SU-DHL-6 (cell line): ENCODE measurements around the gene AKIP1.
"Not testable (repeated sequence)": the region's sequence is repeated elsewhere in the genome, so short reads cannot be mapped to it uniquely, and the experiment has no call there.

Source experiments
- H2AFZ ChIP-seq: fragments of 200-600 bp; sonication (generic); 2 replicates; pipeline ENCODE4 v1.6.1; 2014; ENCODE audit warnings: low read depth, mild to moderate bottlenecking, moderate library complexity, mixed read lengths, antibody characterized with exemption, low read length; ENCODE audit not compliant: severe bottlenecking
- H3F3A ChIP-seq: fragments of 200-600 bp; shearing (Covaris generic); 2 replicates; pipeline ENCODE4 v1.6.0; 2016; ENCODE audit warnings: antibody characterized with exemption, mild to moderate bottlenecking; ENCODE audit not compliant: insufficient read depth
- H3K27ac ChIP-seq: fragments of 200-600 bp; sonication (generic); 2 replicates; pipeline ENCODE4 v1.5.1; 2016; ENCODE audit warnings: low read depth, mild to moderate bottlenecking, low read length, moderate library complexity, mixed read lengths
- H3K27me3 ChIP-seq: fragments of 200-600 bp; sonication (generic), shearing (Covaris generic); 2 replicates; pipeline ENCODE4 v1.6.0; 2014; ENCODE audit warnings: mild to moderate bottlenecking, low read length
- H3K36me3 ChIP-seq: fragments of 200-600 bp; sonication (generic); 2 replicates; pipeline ENCODE4 v1.6.1; 2014; ENCODE audit warnings: mild to moderate bottlenecking, low read length, mixed read lengths
- H3K4me2 ChIP-seq: fragments of 300-600, 200-600 bp; shearing (Covaris generic), sonication (generic); 2 replicates; pipeline ENCODE4 v1.6.0; 2014; ENCODE audit warnings: low read length, low read depth, mild to moderate bottlenecking; ENCODE audit not compliant: poor library complexity, severe bottlenecking
- H3K4me3 ChIP-seq: fragments of 200-600 bp; sonication (generic); 2 replicates; pipeline ENCODE4 v1.5.1; 2014; ENCODE audit warnings: antibody characterized with exemption, low read length, mild to moderate bottlenecking, mixed read lengths; ENCODE audit not compliant: insufficient read depth, poor library complexity, severe bottlenecking
- H3K79me2 ChIP-seq: fragments of 200-600 bp; sonication (generic); 2 replicates; pipeline ENCODE4 v1.6.1; 2014; ENCODE audit warnings: mild to moderate bottlenecking, low read length, moderate library complexity; ENCODE audit not compliant: insufficient read depth
- H3K9ac ChIP-seq: fragments of 200-600 bp; sonication (generic); 2 replicates; pipeline ENCODE4 v1.7.0; 2014; ENCODE audit warnings: mild to moderate bottlenecking, low read length
- H3K9me2 ChIP-seq: fragments of 200-600 bp; sonication (generic); replicated peaks from 2 replicates; pipeline ENCODE4 v1.6.1; 2014; ENCODE audit warnings: low read length; ENCODE audit not compliant: insufficient read depth
- H3K9me3 ChIP-seq: fragments of 200-600 bp; sonication (generic); 2 replicates; pipeline ENCODE4 v1.6.1; 2014; ENCODE audit warnings: low read length, mixed read lengths; ENCODE audit not compliant: insufficient read depth
- H4K20me1 ChIP-seq: fragments of 200-600 bp; sonication (generic); 2 replicates; pipeline ENCODE4 v1.6.1; 2014; ENCODE audit warnings: low read depth, mild to moderate bottlenecking, antibody characterized with exemption, low read length, moderate library complexity, mixed read lengths
- EZH2phosphoT487 ChIP-seq: fragments of 200-600 bp; sonication (generic), shearing (Covaris generic); conservative IDR thresholded peaks from 2 replicates; pipeline ENCODE4 v1.6.1; 2018; ENCODE audit warnings: mild to moderate bottlenecking, antibody characterized with exemption, low read length, moderate library complexity, mixed read lengths
- TF ChIP-seq, protein P1 (sequence below): fragments of 200-600 bp; sonication (generic); IDR thresholded peaks from one replicate; pipeline ENCODE4 v1.5.1; 2017; ENCODE audit warnings: antibody characterized with exemption, mild to moderate bottlenecking, low read length, moderate library complexity; ENCODE audit not compliant: insufficient read depth, poor library complexity, severe bottlenecking

Gene AKIP1

DNA sequence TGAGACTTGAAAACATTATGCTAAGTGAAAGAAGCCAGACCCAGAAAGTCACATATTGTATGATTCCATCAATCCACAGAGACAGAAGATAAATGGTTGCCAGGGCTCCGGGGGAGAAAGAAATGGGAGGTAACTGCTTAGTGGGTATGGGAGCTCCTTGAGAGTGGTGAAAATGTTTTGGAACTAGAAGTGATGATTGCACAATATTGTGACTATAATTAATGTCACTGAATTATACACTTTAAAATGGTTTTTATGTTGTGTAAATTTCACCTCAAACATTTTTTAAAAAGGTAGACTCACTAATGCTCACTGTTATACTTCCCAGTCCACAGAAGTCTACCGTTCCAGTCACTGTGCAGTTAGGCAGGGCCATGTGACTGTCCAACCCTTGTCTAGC is 32.2 kb upstream of the AKIP1 start:
- Histone ChIP-seq H3K4me3 (no peak overlapping the region), H3F3A (no peaks in the 10 kb centered on the region), H3K27me3 (no peaks in the 10 kb centered on the region), H3K9me3 (no peaks in the 10 kb centered on the region), H3K36me3 (no peaks in the 10 kb centered on the region), H3K4me2 (no peak overlapping the region), H3K9me2 (no peaks in the 10 kb centered on the region), H2AFZ (no peak overlapping the region), H4K20me1 (no peaks in the 10 kb centered on the region), H3K79me2 (no peaks in the 10 kb centered on the region), H3K27ac (no peak overlapping the region), H3K9ac (no peak overlapping the region)
- TF ChIP-seq, protein P1, sequence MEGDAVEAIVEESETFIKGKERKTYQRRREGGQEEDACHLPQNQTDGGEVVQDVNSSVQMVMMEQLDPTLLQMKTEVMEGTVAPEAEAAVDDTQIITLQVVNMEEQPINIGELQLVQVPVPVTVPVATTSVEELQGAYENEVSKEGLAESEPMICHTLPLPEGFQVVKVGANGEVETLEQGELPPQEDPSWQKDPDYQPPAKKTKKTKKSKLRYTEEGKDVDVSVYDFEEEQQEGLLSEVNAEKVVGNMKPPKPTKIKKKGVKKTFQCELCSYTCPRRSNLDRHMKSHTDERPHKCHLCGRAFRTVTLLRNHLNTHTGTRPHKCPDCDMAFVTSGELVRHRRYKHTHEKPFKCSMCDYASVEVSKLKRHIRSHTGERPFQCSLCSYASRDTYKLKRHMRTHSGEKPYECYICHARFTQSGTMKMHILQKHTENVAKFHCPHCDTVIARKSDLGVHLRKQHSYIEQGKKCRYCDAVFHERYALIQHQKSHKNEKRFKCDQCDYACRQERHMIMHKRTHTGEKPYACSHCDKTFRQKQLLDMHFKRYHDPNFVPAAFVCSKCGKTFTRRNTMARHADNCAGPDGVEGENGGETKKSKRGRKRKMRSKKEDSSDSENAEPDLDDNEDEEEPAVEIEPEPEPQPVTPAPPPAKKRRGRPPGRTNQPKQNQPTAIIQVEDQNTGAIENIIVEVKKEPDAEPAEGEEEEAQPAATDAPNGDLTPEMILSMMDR = no peak
- no peak for TF ChIP-seq EZH2phosphoT487

DNA sequence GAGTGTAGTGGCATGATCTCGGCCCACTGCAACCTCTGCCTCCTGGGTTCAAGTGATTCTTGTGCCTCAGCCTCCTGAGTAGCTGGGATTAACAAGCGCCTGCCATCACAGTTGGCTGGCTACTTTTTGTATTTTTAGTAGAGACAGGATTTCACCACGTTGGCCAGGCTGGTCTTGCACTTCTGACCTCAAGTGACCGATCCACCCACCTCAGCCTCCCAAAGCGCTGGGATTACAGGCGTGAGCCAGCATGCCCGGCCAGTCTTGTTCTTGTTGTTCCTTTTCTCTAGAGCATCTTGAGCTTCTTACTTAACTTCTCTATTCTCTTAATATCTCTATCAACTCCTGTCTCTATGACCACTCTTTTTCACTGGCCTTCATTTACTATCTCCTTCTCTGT is 29.4 kb upstream of the AKIP1 start:
- not testable (repeated sequence) for H3K36me3 ChIP-seq, H3K27ac ChIP-seq, H3K9ac ChIP-seq, H3K79me2 ChIP-seq, H3F3A ChIP-seq, H3K4me3 ChIP-seq, H2AFZ ChIP-seq, H3K9me2 ChIP-seq, H4K20me1 ChIP-seq, H3K27me3 ChIP-seq, H3K9me3 ChIP-seq, H3K4me2 ChIP-seq

DNA sequence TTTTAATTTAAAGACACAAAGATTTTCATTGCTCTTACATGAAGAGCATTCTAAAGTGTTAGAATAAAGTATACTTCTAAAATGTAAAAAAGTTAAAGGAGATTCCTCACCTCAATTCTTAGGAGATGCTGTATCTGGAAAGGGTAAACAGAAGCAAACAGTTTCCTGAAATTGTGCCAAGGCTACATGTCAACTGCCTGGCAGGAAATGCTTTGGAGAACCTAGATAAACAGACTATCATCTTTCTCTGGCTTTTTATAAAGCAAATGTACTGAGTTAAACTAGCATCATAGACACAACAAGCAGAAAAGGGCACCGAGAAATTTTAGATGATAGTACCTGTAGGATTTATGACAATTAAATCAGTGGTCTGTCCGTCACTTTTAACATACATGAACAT is 24.7 kb upstream of the AKIP1 start:
- Histone ChIP-seq H3K27ac (no peak overlapping the region), H3K36me3 (no peaks in the 10 kb centered on the region), H3K27me3 (no peaks in the 10 kb centered on the region), H3K4me2 (no peak overlapping the region), H4K20me1 (no peaks in the 10 kb centered on the region), H2AFZ (no peak overlapping the region), H3K9me2 (no peaks in the 10 kb centered on the region), H3F3A (no peaks in the 10 kb centered on the region), H3K9ac (no peak overlapping the region), H3K9me3 (no peaks in the 10 kb centered on the region), H3K79me2 (no peaks in the 10 kb centered on the region), H3K4me3 (no peak overlapping the region)
- no peak for TF ChIP-seq EZH2phosphoT487
- TF ChIP-seq, protein P1 = no peak

DNA sequence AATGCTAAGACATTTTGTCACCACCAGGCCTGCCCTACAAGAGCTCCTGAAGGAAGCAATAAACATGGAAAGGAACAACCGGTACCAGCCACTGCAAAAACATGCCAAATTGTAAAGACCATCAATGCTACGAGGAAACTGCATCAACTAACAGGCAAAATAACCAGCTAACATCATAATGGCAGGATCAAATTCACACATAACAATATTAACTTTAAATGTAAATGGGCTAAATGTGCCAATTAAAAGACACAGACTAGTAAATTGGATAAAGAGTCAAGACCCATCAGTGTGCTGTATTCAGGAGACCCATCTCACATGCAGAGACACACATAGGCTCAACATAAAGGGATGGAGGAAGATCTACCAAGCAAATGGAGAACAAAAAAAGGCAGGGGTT is 19.8 kb upstream of the AKIP1 start:
- not testable (repeated sequence) for H3F3A ChIP-seq, H3K4me2 ChIP-seq, H3K9me2 ChIP-seq, H3K27me3 ChIP-seq, H3K36me3 ChIP-seq, H2AFZ ChIP-seq, H3K4me3 ChIP-seq, H3K9ac ChIP-seq, H3K9me3 ChIP-seq, H3K79me2 ChIP-seq, H4K20me1 ChIP-seq, H3K27ac ChIP-seq
